Measurements from ENCODE around the gene NKD2.

Gene NKD2

GRCh38 chr5:1068895-1069719 lies 60.5 kb downstream of the NKD2 start:
- Histone ChIP-seq H4K12ac (ENCODE audit: low read depth, low read length) (no peak overlapping the region), H3K36me3 (ENCODE audit: control insufficient read depth in 1 of 2, insufficient read depth in 2 of 2, low read length in 2 of 2) (peaks cover 4% of the 10 kb centered on the region in 2 experiments)

GRCh38 chr5:1069720-1070088 lies 61.1 kb downstream of the NKD2 start:
- Histone ChIP-seq H3K23ac (ENCODE audit: low read length) (no peak overlapping the region), H3K79me2 (ENCODE audit: control insufficient read depth, insufficient read depth, low read length, poor library complexity) (no peaks in the 10 kb centered on the region), H2AFZ (ENCODE audit: insufficient read depth, low read length, poor library complexity) (no peak overlapping the region), H3K27ac (ENCODE audit: low read depth, low read length) (no peak overlapping the region), H3K4me3 (ENCODE audit: low read depth, low read length) (no peak overlapping the region), H3K14ac (ENCODE audit: low read length) (no peak overlapping the region), H4K8ac (ENCODE audit: low read depth, low read length) (no peak overlapping the region), H2BK120ac (ENCODE audit: insufficient read depth, low read length, poor library complexity) (no peak overlapping the region), H4K91ac (ENCODE audit: low read depth, low read length) (no peak overlapping the region), H3K36me3 (ENCODE audit: control insufficient read depth in 1 of 2, insufficient read depth in 2 of 2, low read length in 2 of 2) (peaks cover 4% of the 10 kb centered on the region in 2 experiments), H2AK5ac (ENCODE audit: low read length) (no peak overlapping the region), H3K4me2 (ENCODE audit: low read length) (no peak overlapping the region), H2BK12ac (ENCODE audit: low read length) (no peak overlapping the region), H3K18ac (ENCODE audit: low read length) (no peak overlapping the region), H4K12ac (ENCODE audit: low read depth, low read length) (no peak overlapping the region), H3K79me1 (ENCODE audit: low read length) (no peaks in the 10 kb centered on the region), H3K9me3 (ENCODE audit: insufficient read depth, low read depth, low read length) (peaks cover 2% of the 10 kb centered on the region), H3K9ac (ENCODE audit: low read length) (no peak overlapping the region), H2BK5ac (ENCODE audit: low read depth, low read length, poor library complexity) (no peak overlapping the region), H3K27me3 (ENCODE audit: insufficient read depth, low read length) (no peaks in the 10 kb centered on the region), H3K4ac (ENCODE audit: low read depth, low read length) (no peak overlapping the region), H3K4me1 (ENCODE audit: control insufficient read depth in 1 of 2, insufficient read depth in 2 of 2, low read length in 2 of 2) (no peaks in the 10 kb centered on the region)
- no CpG with 5 or more reads among the region's 15 CpGs for WGBS (ENCODE audit: extremely low coverage, insufficient coverage, insufficient read length)
- DNase-seq = no peak

More at GRCh38 chr5:1068895-1069719, 60.5 kb downstream of the NKD2 start:
- no peak overlapping the region for H3K14ac ChIP-seq (ENCODE audit: low read length)
- no CpG with 5 or more reads among the region's 33 CpGs for WGBS (ENCODE audit: extremely low coverage, insufficient coverage, insufficient read length)
- H3K9ac ChIP-seq (ENCODE audit: low read length) = no peak overlapping the region
- H2BK5ac ChIP-seq (ENCODE audit: low read depth, low read length, poor library complexity) = no peak overlapping the region
- H4K8ac ChIP-seq (ENCODE audit: low read depth, low read length) = no peak overlapping the region
- H3K27ac ChIP-seq (ENCODE audit: low read depth, low read length) = no peak overlapping the region
- H4K91ac ChIP-seq (ENCODE audit: low read depth, low read length) = no peak overlapping the region
- no peaks in the 10 kb centered on the region for H3K4me1 ChIP-seq (ENCODE audit: control insufficient read depth in 1 of 2, insufficient read depth in 2 of 2, low read length in 2 of 2)
- no peak overlapping the region for H2AFZ ChIP-seq (ENCODE audit: insufficient read depth, low read length, poor library complexity)
- H2BK120ac ChIP-seq (ENCODE audit: insufficient read depth, low read length, poor library complexity) = no peak overlapping the region
- H2BK12ac ChIP-seq (ENCODE audit: low read length) = no peak overlapping the region
- no peak overlapping the region for H3K4me3 ChIP-seq (ENCODE audit: low read depth, low read length)
- peaks cover 2% of the 10 kb centered on the region for H3K9me3 ChIP-seq (ENCODE audit: insufficient read depth, low read depth, low read length)
- H3K23ac ChIP-seq (ENCODE audit: low read length) = no peak overlapping the region
- H3K18ac ChIP-seq (ENCODE audit: low read length) = no peak overlapping the region
- no peaks in the 10 kb centered on the region for H3K79me2 ChIP-seq (ENCODE audit: control insufficient read depth, insufficient read depth, low read length, poor library complexity)
- no peak overlapping the region for H3K4ac ChIP-seq (ENCODE audit: low read depth, low read length)
- no peak overlapping the region for H2AK5ac ChIP-seq (ENCODE audit: low read length)
- no peaks in the 10 kb centered on the region for H3K27me3 ChIP-seq (ENCODE audit: insufficient read depth, low read length)
- no peak overlapping the region for H3K4me2 ChIP-seq (ENCODE audit: low read length)
- no peak for DNase-seq
- H3K79me1 ChIP-seq (ENCODE audit: low read length) = no peaks in the 10 kb centered on the region

GRCh38 chr5:1073239-1074102 lies 64.9 kb downstream of the NKD2 start:
- peak overlapping the region; percentile 49 for H4K8ac ChIP-seq (ENCODE audit: low read depth, low read length)
- H3K27me3 ChIP-seq (ENCODE audit: insufficient read depth, low read length) = no peaks in the 10 kb centered on the region
- no peak overlapping the region for H4K12ac ChIP-seq (ENCODE audit: low read depth, low read length)
- no peaks in the 10 kb centered on the region for H3K79me2 ChIP-seq (ENCODE audit: control insufficient read depth, insufficient read depth, low read length, poor library complexity)
- no peak overlapping the region for H2AFZ ChIP-seq (ENCODE audit: insufficient read depth, low read length, poor library complexity)
- no peak overlapping the region for H3K23ac ChIP-seq (ENCODE audit: low read length)
- no peak overlapping the region for H3K4ac ChIP-seq (ENCODE audit: low read depth, low read length)
- H3K27ac ChIP-seq (ENCODE audit: low read depth, low read length) = no peak overlapping the region
- WGBS (ENCODE audit: extremely low coverage, insufficient coverage, insufficient read length) = no CpG with 5 or more reads among the region's 46 CpGs
- no peaks in the 10 kb centered on the region for H3K79me1 ChIP-seq (ENCODE audit: low read length)
- H2BK5ac ChIP-seq (ENCODE audit: low read depth, low read length, poor library complexity) = no peak overlapping the region
- H3K4me2 ChIP-seq (ENCODE audit: low read length) = no peak overlapping the region
- no peak overlapping the region for H2BK12ac ChIP-seq (ENCODE audit: low read length)
- no peak overlapping the region for H2BK120ac ChIP-seq (ENCODE audit: insufficient read depth, low read length, poor library complexity)
- H3K4me3 ChIP-seq (ENCODE audit: low read depth, low read length) = no peak overlapping the region
- no peak for DNase-seq
- H3K18ac ChIP-seq (ENCODE audit: low read length) = no peak overlapping the region
- peaks cover 8% of the 10 kb centered on the region in 2 experiments for H3K36me3 ChIP-seq (ENCODE audit: control insufficient read depth in 1 of 2, insufficient read depth in 2 of 2, low read length in 2 of 2)
- peak overlapping the region; percentile 48 for H4K91ac ChIP-seq (ENCODE audit: low read depth, low read length)
- no peak overlapping the region for H3K14ac ChIP-seq (ENCODE audit: low read length)
- no peaks in the 10 kb centered on the region for H3K4me1 ChIP-seq (ENCODE audit: control insufficient read depth in 1 of 2, insufficient read depth in 2 of 2, low read length in 2 of 2)
- no peak overlapping the region for H3K9ac ChIP-seq (ENCODE audit: low read length)
- peaks cover 2% of the 10 kb centered on the region for H3K9me3 ChIP-seq (ENCODE audit: insufficient read depth, low read depth, low read length)
- H2AK5ac ChIP-seq (ENCODE audit: low read length) = no peak overlapping the region

GRCh38 chr5:1074226-1074625 lies 65.6 kb downstream of the NKD2 start:
- no peak overlapping the region for H3K27ac ChIP-seq (ENCODE audit: low read depth, low read length)
- H4K91ac ChIP-seq (ENCODE audit: low read depth, low read length) = no peak overlapping the region
- no CpG with 5 or more reads among the region's 18 CpGs for WGBS (ENCODE audit: extremely low coverage, insufficient coverage, insufficient read length)

More at GRCh38 chr5:1074226-1074625, 65.6 kb downstream of the NKD2 start:
- Histone ChIP-seq H3K4ac (ENCODE audit: low read depth, low read length) (no peak overlapping the region), H3K36me3 (ENCODE audit: control insufficient read depth in 1 of 2, insufficient read depth in 2 of 2, low read length in 2 of 2) (peaks cover 12 to 14% of the 10 kb centered on the region in 2 experiments), H2BK120ac (ENCODE audit: insufficient read depth, low read length, poor library complexity) (no peak overlapping the region), H2BK5ac (ENCODE audit: low read depth, low read length, poor library complexity) (no peak overlapping the region), H3K9me3 (ENCODE audit: insufficient read depth, low read depth, low read length) (peaks cover 2% of the 10 kb centered on the region), H4K8ac (ENCODE audit: low read depth, low read length) (no peak overlapping the region), H4K12ac (ENCODE audit: low read depth, low read length) (no peak overlapping the region), H3K9ac (ENCODE audit: low read length) (no peak overlapping the region), H3K4me3 (ENCODE audit: low read depth, low read length) (no peak overlapping the region), H2AFZ (ENCODE audit: insufficient read depth, low read length, poor library complexity) (no peak overlapping the region), H2AK5ac (ENCODE audit: low read length) (no peak overlapping the region), H3K18ac (ENCODE audit: low read length) (no peak overlapping the region), H3K14ac (ENCODE audit: low read length) (no peak overlapping the region), H3K23ac (ENCODE audit: low read length) (no peak overlapping the region), H3K27me3 (ENCODE audit: insufficient read depth, low read length) (no peaks in the 10 kb centered on the region), H3K4me1 (ENCODE audit: control insufficient read depth in 1 of 2, insufficient read depth in 2 of 2, low read length in 2 of 2) (no peaks in the 10 kb centered on the region), H3K4me2 (ENCODE audit: low read length) (no peak overlapping the region), H2BK12ac (ENCODE audit: low read length) (no peak overlapping the region), H3K79me2 (ENCODE audit: control insufficient read depth, insufficient read depth, low read length, poor library complexity) (no peaks in the 10 kb centered on the region), H3K79me1 (ENCODE audit: low read length) (no peaks in the 10 kb centered on the region)
- DNase-seq = no peak

Data from trophoblast cell (in vitro differentiated cells and primary cell).